T-helper 2 cell treated with Interferon-gamma antibody and Interleukin-4, amounts not matched to agents 100 ng/mL and 5 ng/mL, for 36 hours (primary cell): ENCODE results near the gene GIGYF1. TPM values are rescaled to one million over a fixed set of nuclear protein-coding genes. Genes with fewer than 3 reads are reported as not detected.

Source experiments
- intact Hi-C: fragments of 100-400 bp; cut with micrococcal nuclease; formaldehyde crosslinking; loops from one replicate; pipeline ENCODE4 v1.15.1; 2023
- total RNA-seq: library from RNA; stranded (reverse); gene quantifications from 2 replicates; pipeline ENCODE4 v1.2.3, GENCODE V29; 2022

The GIGYF1 gene
- total RNA-seq, 1 donor from 2014 or later = 43.5 TPM

GRCh38 chr7:100686201-100686821 is 7.7 kb downstream of the GIGYF1 start:
- intact Hi-C loops = no loop called here

- intact Hi-C loops = no loop called here
Observed at GRCh38 chr7:100685631-100686145, 8.4 kb downstream of the GIGYF1 start.

GRCh38 chr7:100685049-100685605 is 8.9 kb downstream of the GIGYF1 start:
- intact Hi-C loops = no loop called here

- intact Hi-C loops = no loop called here
Observed at GRCh38 chr7:100684534-100685042, 9.5 kb downstream of the GIGYF1 start.

GRCh38 chr7:100683659-100684533 is 10.2 kb downstream of the GIGYF1 start:
- intact Hi-C loops = no loop called here

- intact Hi-C loops = no loop called here
Observed at GRCh38 chr7:100682991-100683658, 10.9 kb downstream of the GIGYF1 start.

GRCh38 chr7:100682228-100682741 is 11.8 kb downstream of the GIGYF1 start:
- intact Hi-C loops = no loop called here

GRCh38 chr7:100681491-100682227 is 12.4 kb downstream of the GIGYF1 start:
- intact Hi-C loops = no loop called here

GRCh38 chr7:100680576-100681271 is 13.3 kb downstream of the GIGYF1 start:
- intact Hi-C loops = no loop called here

GRCh38 chr7:100679927-100680575 is 14.0 kb downstream of the GIGYF1 start:
- intact Hi-C loops = no loop called here

GRCh38 chr7:100679129-100679926 is 14.7 kb downstream of the GIGYF1 start:
- intact Hi-C loops = no loop called here

GRCh38 chr7:100678291-100678984 is 15.6 kb downstream of the GIGYF1 start:
- intact Hi-C loops = no loop called here

- intact Hi-C loops = no loop called here
Observed at GRCh38 chr7:100677308-100678267, 16.5 kb downstream of the GIGYF1 start.

- intact Hi-C loops = no loop called here
Observed at GRCh38 chr7:100676501-100677306, 17.3 kb downstream of the GIGYF1 start.

- intact Hi-C loops = loop anchor here (1.0 kb wide), 1 partner anchor 16 kb away; no protein-coding TSS in a partner anchor
Observed at GRCh38 chr7:100675581-100676350, 18.3 kb downstream of the GIGYF1 start.
